Inflammatory macrophage (primary cell): ENCODE data around the gene CEP89.
"Not testable (repeated sequence)": the region's sequence is repeated elsewhere in the genome, so short reads cannot be mapped to it uniquely, and the experiment has no call there.

Experiments
- DNase-seq, 2 donors: peaks; one replicate each; pipeline ENCODE4 v3.0.0-alpha.2; 2020 to 2022

Gene CEP89

DNA sequence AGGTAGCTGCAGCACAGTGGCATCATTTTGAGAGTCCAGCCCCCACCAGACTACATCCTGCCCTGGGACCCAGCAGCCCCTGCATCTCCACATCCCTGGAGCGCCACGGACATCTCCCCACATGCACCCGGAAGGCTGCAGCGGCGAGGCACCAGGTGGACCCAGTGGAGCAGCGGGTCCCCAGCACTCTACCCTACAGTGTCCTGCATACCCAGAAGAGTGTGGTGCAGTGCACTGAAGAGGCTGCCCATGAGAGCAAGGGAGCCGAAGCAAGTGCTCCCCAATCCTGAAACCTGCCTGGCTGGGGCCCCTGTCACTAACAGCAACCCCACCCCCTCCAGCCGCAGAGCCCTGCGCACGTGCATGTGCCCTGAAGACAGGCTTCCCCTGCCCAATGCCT, 80.9 kb downstream of the CEP89 start:
- no peak for DNase-seq

DNA sequence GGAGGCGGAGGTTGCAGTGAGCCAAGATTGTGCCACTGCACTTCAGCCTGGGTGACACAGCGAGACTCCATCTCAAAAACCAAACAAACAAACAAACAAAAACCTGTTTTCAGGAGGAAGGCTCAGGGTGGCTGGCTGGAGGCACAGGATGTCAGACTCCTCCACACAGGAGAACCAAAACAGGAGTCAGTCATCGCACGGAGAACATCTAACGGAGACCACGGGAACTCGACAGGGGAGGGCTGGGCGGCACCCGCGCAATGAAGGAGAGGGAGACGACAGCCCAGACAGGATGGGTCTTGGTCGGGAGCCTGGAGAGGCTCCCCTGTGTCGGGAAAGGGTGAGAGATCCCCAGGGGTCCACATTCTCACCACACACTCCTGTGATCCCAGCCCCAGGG, 81.4 kb downstream of the CEP89 start:
- DNase-seq: no peak

- no peak for DNase-seq
Observed at GRCh38 chr19:32889137-32889934, 82.4 kb downstream of the CEP89 start.

DNA sequence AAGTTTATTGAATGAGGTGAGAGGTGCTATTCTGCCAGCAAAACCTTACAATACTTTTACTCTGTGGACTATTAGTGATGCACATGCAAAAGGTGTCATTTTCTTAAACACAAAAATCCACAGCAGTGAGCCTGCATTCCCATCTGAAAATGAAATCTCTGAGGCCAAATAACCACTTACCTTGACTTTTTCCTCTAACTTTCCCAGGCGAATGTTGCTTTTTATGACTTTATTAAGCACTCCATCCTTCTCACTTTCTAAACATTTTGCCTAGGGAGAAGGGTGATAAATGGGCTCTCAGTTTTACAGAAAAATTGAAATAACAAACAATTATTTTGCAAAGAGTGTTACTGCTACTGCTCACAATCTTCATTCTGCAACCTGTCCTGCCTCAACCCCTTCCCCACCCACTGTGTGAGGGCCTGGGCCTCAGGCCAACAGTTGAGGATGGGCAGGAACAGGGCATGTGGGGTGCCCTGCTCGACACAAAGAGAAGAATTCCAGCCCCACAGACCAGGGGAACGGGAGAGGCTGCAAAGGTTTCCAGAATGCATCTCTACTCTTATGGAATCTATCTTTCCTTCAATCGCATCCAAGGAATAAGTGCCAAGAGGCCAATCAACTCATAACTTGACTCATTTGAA, 84.1 kb downstream of the CEP89 start:
- no peak for DNase-seq

GRCh38 chr19:32886241-32886640, 85.5 kb downstream of the CEP89 start:
- DNase-seq: no peak

GRCh38 chr19:32885255-32885654, 86.5 kb downstream of the CEP89 start:
- not testable (repeated sequence) for DNase-seq

DNA sequence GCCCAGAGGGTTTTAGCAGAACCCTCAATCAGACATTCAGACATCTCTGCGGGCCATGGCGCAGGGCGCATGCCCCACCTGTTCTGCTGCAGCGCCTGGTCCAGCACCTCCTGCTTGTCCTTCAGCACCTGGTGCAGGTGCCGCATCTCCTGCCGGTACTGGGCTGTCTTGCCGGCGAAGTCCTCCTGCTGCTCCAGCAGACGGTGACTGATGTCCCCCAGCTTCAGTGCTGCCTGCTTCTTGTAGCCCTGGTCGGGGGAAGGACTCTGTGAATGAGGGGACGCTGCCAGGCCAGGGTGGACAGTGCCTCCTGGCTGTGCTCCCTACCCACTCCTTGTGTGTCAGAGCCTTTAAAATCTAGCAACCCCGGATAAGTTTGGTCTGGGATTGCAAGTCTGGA, 90.0 kb downstream of the CEP89 start:
- DNase-seq: no peak

GRCh38 chr19:32880622-32881021, 91.1 kb downstream of the CEP89 start:
- no peak for DNase-seq

GRCh38 chr19:32879741-32880140, 92.0 kb downstream of the CEP89 start:
- DNase-seq: no peak

DNA sequence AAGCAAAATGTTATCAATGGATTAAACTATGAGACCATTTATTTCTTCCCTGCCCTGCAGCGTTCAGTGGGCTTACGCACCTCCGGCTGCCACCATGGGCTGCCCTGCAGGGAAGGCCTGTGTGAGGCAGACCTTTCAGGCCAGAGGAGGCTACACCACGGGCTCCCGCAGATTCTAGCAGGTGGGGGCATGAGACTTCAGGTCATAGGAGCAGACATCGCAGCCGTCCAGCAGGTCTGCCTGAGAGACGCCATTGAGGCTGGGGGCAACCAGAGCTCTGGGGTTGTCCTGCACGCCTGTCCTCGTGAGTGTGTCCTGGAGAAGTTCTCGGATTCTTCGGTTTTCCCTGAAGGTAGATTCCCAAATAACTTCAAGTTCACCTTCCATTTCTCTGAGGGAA, 92.8 kb downstream of the CEP89 start:
- no peak for DNase-seq

GRCh38 chr19:32877977-32878745, 93.6 kb downstream of the CEP89 start:
- peak in 1 of 2 donors; percentile 5 for DNase-seq

DNA sequence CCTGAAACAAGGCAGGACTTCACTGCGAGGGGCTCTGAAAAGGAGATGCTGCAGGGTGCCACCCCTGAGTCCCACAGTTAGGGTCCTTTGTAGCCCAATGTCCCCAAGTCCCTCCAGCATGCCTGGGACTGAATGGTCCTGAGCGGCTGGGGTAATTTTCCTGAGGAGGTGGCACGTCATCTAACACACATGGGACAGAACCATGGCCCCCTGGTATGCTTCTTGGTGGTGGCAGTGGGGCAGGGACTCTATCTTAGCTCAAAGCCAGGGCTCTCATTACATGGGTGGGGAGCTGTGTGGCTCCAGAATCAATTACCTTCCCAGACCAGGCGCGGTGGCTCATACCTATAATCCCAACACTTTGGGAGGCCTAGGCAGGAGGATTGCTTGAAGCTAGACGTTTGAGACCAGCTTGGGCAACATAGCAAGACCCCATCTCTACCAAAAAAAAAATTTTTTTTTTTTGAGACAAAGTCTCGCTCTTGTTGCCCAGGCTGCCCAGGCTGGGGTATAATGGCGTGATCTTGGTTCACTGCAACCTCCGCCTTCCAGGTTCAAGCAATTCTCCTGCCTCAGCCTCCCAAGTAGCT, 94.3 kb downstream of the CEP89 start:
- DNase-seq: no peak

- DNase-seq: no peak
Observed at GRCh38 chr19:32876919-32877285, 94.9 kb downstream of the CEP89 start.

- DNase-seq: no peak
Observed at GRCh38 chr19:32876236-32876918, 95.4 kb downstream of the CEP89 start.

- DNase-seq: no peak
Observed at GRCh38 chr19:32875428-32875827, 96.3 kb downstream of the CEP89 start.

GRCh38 chr19:32874605-32875004, 97.2 kb downstream of the CEP89 start:
- no peak for DNase-seq

DNA sequence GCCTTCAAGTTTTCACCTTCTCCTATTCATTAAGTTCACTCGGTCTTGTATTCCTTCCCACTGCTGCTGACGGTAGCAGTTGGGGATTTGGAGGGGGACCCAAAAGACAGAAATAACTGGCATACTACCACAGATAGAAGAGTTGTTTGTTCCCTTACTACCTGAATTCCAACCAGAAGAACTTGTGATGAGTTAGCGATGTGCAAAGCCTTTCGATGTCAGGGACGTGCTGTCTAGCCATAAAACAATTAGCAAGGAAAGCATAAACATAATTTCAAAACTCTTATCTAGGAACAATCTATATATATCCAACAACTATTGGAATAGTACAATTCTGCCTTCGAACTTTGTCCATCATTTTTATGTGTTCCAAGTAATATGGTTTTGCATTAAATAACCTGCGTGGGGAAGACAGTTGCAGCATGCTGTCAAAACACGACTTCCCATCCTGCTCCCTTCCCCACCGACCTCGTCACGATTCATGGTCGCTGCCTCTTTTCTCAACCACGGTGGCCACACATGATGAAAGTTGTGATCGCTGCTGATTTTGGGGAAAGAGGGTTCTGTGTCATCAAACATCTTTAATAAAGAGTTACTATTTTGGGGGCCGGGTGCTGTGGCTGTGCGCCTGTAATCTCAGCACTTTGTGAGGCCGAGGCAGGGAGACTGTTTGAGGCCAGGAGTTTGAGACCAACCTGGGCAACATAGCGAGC, 98.4 kb downstream of the CEP89 start:
- DNase-seq: no peak

DNA sequence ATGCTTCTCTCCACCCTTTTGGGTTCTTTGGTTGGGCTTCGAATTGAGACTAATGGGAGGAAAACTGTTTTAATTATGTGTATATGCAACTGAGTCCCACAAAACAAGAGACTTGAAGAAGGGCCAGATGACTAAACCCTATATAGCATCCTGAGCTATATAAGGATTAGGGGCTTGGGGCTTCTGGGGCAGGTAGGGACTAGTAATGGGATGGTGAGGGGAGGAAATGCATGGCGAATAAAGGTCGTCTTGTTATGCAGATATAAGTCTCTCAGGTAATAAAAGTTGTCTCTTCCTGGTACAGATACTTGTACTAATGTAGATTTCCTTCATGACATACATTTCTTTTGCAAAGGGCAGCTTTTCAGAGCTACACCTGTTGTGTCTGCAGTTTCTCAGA, 99.4 kb downstream of the CEP89 start:
- no peak for DNase-seq

DNA sequence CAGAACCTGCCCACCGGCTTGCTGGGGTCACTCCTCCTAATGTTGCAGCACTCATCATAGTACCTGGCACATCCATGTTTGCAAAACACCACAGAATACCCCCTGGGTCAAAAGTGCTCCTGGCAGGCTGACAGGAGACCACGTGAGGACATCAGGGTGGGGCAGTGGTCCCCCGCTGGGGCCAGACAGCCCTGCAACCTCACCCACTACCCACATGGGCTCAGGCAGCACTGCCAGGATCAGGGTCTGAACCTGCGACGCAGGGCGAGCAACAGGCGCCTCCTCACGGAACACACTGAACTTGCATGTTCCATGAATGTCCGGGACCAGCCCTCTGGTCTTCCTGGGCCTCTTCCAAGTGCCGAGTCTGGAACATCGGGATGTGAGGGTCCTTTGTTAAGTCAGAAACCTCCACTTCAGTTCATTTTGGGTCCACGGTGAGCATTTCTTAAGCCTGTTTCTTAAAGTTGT, 100.7 kb downstream of the CEP89 start:
- DNase-seq: no peak

DNA sequence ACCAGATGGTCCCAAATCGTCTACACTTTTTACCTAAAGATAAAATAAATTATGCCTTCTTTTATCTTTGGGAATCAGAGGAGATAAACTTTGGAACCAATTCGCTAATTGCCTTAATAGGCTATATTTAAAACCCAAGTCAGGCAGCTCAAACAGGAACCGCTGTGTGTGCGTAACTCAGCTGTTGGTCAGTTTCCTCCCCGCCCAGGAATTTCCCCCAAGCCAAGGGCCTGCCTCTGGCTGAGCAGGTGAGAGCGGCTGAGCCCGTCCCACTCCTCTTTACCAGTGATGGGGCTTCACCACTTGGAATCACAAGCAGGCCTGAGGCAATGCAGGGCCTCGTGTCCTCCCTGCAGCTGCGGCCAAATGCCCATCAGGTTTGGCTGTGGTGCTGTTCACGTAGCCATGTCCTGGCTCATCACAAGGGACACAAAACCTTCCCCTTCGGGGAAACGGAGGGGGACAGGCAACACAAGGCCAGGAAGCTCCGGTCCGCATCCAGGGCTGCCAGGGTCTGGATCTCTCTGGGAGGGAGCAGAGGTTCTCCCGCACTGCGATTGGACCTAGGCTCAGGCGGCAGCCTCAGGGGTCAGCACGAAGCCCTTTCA, 101.7 kb downstream of the CEP89 start:
- DNase-seq: no peak

DNA sequence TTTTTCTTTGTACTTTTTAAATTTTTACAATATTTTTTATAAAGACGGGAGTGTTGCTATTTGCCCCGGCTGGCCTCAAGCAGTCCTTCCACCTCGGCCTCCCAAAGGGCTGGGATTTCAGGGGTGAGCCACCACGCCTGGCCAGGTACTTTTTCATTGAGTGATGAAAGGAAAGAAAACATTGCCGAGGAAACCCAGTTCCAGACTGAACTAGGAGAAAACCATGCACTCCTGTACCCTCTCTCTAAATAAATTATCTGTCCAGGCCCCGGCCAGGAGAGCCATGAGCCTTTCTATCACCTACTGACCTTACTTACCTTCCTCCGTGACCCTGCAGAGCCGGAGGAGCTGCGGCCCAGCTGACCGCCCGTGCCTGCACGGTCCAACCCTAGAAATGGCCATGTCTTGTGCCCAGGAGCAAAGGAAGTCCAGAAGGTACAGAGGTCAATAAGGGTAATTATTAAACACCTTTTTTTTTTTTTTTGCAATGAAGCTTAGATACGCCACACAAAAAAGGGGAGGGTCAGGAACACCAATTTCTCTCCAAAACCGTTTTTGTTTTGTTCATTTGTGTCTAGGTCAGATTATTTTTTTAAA, 102.3 kb downstream of the CEP89 start, which contains the start of gene SLC7A9:
SLC7A9 (minus strand) TSS at position 399 of the 597 bp plus-strand sequence. CDS start 1,233 bp downstream, outside the sequence.
- DNase-seq: no peak
